PC-3 (cell line): ENCODE results near the gene GAD1.

Source experiments
- EZH2 ChIP-seq: fragments of 300-600 bp; sonication (generic); IDR thresholded peaks from one replicate; pipeline ENCODE4 v1.6.1; 2017; ENCODE audit warnings: antibody characterized with exemption, mild to moderate bottlenecking, low read length; ENCODE audit not compliant: unreplicated experiment
- EZH2phosphoT487 ChIP-seq: fragments of 300-600 bp; sonication (generic); IDR thresholded peaks from 2 replicates; pipeline ENCODE4 v1.6.1; 2018; ENCODE audit warnings: mild to moderate bottlenecking, antibody characterized with exemption, low read length, borderline replicate concordance
- TF ChIP-seq, protein P1 (sequence below): fragments of 300-600 bp; sonication (generic); conservative IDR thresholded peaks from 2 replicates; pipeline ENCODE4 v1.5.1; 2017; ENCODE audit warnings: antibody characterized with exemption, low read depth, mild to moderate bottlenecking, low read length

DNA sequence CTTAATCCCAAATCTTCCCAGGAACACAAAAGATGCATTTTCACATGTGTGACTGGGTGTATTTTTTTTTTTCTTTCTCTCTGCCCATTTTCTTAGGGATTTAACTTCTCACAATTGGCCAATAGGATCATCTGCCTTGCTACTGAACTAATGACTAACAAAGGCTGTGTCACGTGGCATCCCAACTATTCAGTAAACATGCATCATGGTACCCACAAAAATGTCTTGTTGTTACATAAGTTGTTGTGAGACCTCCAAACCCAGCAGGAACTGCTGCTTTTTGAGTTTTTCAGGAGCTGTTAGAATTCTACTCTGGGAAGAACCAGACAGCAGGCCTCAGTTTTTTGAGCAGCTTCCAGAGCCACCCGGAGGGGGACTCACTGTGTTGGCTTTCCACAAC is 31.9 kb downstream of the GAD1 start:
- TF ChIP-seq, protein P1, sequence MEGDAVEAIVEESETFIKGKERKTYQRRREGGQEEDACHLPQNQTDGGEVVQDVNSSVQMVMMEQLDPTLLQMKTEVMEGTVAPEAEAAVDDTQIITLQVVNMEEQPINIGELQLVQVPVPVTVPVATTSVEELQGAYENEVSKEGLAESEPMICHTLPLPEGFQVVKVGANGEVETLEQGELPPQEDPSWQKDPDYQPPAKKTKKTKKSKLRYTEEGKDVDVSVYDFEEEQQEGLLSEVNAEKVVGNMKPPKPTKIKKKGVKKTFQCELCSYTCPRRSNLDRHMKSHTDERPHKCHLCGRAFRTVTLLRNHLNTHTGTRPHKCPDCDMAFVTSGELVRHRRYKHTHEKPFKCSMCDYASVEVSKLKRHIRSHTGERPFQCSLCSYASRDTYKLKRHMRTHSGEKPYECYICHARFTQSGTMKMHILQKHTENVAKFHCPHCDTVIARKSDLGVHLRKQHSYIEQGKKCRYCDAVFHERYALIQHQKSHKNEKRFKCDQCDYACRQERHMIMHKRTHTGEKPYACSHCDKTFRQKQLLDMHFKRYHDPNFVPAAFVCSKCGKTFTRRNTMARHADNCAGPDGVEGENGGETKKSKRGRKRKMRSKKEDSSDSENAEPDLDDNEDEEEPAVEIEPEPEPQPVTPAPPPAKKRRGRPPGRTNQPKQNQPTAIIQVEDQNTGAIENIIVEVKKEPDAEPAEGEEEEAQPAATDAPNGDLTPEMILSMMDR = no peak
- TF ChIP-seq EZH2phosphoT487 (no peak), EZH2 (no peak)
